Esophagus muscularis mucosa (tissue), 3 donors: Measurements from ENCODE around the gene BICD1.

Source experiments
- POLR2A ChIP-seq: fragments of 450-650 bp; IDR thresholded peaks from one replicate; pipeline ENCODE4 v1.6.1; 2017; ENCODE audit warnings: antibody characterized with exemption, moderate library complexity, mild to moderate bottlenecking, low read depth
- TF ChIP-seq, protein P1 (sequence below), 3 experiments: fragments of 200-600 bp in 2 of 3; fragments of 450-650 bp in 1 of 3; sonication (generic) in 2 of 3; IDR thresholded peaks; one replicate each; pipeline ENCODE4 v1.5.1; 2017 to 2019; ENCODE audit warnings: antibody characterized with exemption in 3 of 3, mild to moderate bottlenecking in 2 of 3, moderate library complexity in 1 of 3

- TF ChIP-seq, protein P1, sequence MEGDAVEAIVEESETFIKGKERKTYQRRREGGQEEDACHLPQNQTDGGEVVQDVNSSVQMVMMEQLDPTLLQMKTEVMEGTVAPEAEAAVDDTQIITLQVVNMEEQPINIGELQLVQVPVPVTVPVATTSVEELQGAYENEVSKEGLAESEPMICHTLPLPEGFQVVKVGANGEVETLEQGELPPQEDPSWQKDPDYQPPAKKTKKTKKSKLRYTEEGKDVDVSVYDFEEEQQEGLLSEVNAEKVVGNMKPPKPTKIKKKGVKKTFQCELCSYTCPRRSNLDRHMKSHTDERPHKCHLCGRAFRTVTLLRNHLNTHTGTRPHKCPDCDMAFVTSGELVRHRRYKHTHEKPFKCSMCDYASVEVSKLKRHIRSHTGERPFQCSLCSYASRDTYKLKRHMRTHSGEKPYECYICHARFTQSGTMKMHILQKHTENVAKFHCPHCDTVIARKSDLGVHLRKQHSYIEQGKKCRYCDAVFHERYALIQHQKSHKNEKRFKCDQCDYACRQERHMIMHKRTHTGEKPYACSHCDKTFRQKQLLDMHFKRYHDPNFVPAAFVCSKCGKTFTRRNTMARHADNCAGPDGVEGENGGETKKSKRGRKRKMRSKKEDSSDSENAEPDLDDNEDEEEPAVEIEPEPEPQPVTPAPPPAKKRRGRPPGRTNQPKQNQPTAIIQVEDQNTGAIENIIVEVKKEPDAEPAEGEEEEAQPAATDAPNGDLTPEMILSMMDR (IDR thresholded peaks at IDR 0.05): no peak
- TF ChIP-seq POLR2A: no peak
Measured at GRCh38 chr12:32124637-32125036, 18.0 kb downstream of the BICD1 start.
